Measurements from ENCODE around the gene CYP27A1. TPM values are rescaled to one million over a fixed set of nuclear protein-coding genes. Genes with fewer than 3 reads are reported as not detected.
"Not testable (repeated sequence)": the region's sequence is repeated elsewhere in the genome, so short reads cannot be mapped to it uniquely, and the experiment has no call there.

The CYP27A1 gene
- total and polyA plus RNA-seq, 9 donors: 22.0 to 59.5 (median 34.4) TPM

GRCh38 chr2:218755567-218756404 is 26.2 kb upstream of the CYP27A1 start:
- no peaks in the 10 kb centered on the region for H3K9me3 ChIP-seq
- TF ChIP-seq POLR2A (IDR thresholded peaks at IDR 0.05) (no peak), EP300 (IDR thresholded peaks at IDR 0.05) (no peak), CTCF (IDR thresholded peaks at IDR 0.05) (no peak)
- no peaks in the 10 kb centered on the region for H3K27me3 ChIP-seq
- no peaks in the 10 kb centered on the region for H3K36me3 ChIP-seq
- no peak overlapping the region for H3K4me3 ChIP-seq
- intact Hi-C loops (cut with DNase I): no loop called here
- WGBS, 3 donors: 93 to 95% (median 93%) methylated on average over 10 of the region's 10 CpGs
- no peaks in the 10 kb centered on the region for H3K4me1 ChIP-seq (ENCODE audit: insufficient read depth)
- no peak overlapping the region for H3K27ac ChIP-seq
- no peak for DNase-seq

GRCh38 chr2:218756599-218757377 is 25.2 kb upstream of the CYP27A1 start:
- DNase-seq: no peak
- Histone ChIP-seq H3K9me3 (no peaks in the 10 kb centered on the region), H3K27ac (no peak overlapping the region), H3K36me3 (no peaks in the 10 kb centered on the region), H3K4me1 (ENCODE audit: insufficient read depth) (no peaks in the 10 kb centered on the region), H3K4me3 (no peak overlapping the region), H3K27me3 (no peaks in the 10 kb centered on the region)
- intact Hi-C loops (cut with DNase I): no loop called here
- WGBS, 3 donors: 54 to 68% (median 57%) methylated on average over 6 of the region's 6 CpGs
- TF ChIP-seq POLR2A (IDR thresholded peaks at IDR 0.05) (no peak), CTCF (IDR thresholded peaks at IDR 0.05) (no peak), EP300 (IDR thresholded peaks at IDR 0.05) (no peak)

- Histone ChIP-seq H3K4me1 (ENCODE audit: insufficient read depth) (no peaks in the 10 kb centered on the region), H3K27ac (no peak overlapping the region), H3K4me3 (no peak overlapping the region), H3K27me3 (no peaks in the 10 kb centered on the region), H3K9me3 (no peaks in the 10 kb centered on the region), H3K36me3 (no peaks in the 10 kb centered on the region)
- WGBS, 3 donors: 81 to 91% (median 84%) methylated on average over 2 of the region's 2 CpGs
- no peak for TF ChIP-seq CTCF (IDR thresholded peaks at IDR 0.05)
- DNase-seq: no peak
- intact Hi-C loops (cut with DNase I): no loop called here
These were observed 20.2 kb upstream of the CYP27A1 start for GRCh38 chr2:218761795-218762194.

- H3K27me3 ChIP-seq; H3K9me3 ChIP-seq; H3K4me1 ChIP-seq (ENCODE audit: insufficient read depth); intact Hi-C loops (cut with DNase I); H3K4me3 ChIP-seq; H3K27ac ChIP-seq; DNase-seq; H3K36me3 ChIP-seq: not testable (repeated sequence)
- 93 to 99% (median 99%) methylated on average over 5 of the region's 5 CpGs for WGBS, 3 donors
These were observed 9.2 kb upstream of the CYP27A1 start for GRCh38 chr2:218772759-218773158.

- no peak overlapping the region for H3K27ac ChIP-seq
- no peak overlapping the region for H3K4me3 ChIP-seq
- H3K36me3 ChIP-seq: no peaks in the 10 kb centered on the region
- no peak for TF ChIP-seq EP300 (IDR thresholded peaks at IDR 0.05)
- no peak for TF ChIP-seq CTCF (IDR thresholded peaks at IDR 0.05)
- TF ChIP-seq POLR2A (IDR thresholded peaks at IDR 0.05): no peak
- H3K4me1 ChIP-seq (ENCODE audit: insufficient read depth): no peaks in the 10 kb centered on the region
- no peak for DNase-seq
- 97 to 99% (median 97%) methylated on average over 2 of the region's 2 CpGs for WGBS, 3 donors
- H3K27me3 ChIP-seq: no peaks in the 10 kb centered on the region
- intact Hi-C loops (cut with DNase I): no loop called here
- no peaks in the 10 kb centered on the region for H3K9me3 ChIP-seq
These were observed 8.1 kb upstream of the CYP27A1 start for GRCh38 chr2:218773881-218774280.
